ENCODE data around the gene SLC6A17.
A peak's percentile ranks its signal among the peaks of the same experiment; 100 is the strongest.

Gene SLC6A17

DNA sequence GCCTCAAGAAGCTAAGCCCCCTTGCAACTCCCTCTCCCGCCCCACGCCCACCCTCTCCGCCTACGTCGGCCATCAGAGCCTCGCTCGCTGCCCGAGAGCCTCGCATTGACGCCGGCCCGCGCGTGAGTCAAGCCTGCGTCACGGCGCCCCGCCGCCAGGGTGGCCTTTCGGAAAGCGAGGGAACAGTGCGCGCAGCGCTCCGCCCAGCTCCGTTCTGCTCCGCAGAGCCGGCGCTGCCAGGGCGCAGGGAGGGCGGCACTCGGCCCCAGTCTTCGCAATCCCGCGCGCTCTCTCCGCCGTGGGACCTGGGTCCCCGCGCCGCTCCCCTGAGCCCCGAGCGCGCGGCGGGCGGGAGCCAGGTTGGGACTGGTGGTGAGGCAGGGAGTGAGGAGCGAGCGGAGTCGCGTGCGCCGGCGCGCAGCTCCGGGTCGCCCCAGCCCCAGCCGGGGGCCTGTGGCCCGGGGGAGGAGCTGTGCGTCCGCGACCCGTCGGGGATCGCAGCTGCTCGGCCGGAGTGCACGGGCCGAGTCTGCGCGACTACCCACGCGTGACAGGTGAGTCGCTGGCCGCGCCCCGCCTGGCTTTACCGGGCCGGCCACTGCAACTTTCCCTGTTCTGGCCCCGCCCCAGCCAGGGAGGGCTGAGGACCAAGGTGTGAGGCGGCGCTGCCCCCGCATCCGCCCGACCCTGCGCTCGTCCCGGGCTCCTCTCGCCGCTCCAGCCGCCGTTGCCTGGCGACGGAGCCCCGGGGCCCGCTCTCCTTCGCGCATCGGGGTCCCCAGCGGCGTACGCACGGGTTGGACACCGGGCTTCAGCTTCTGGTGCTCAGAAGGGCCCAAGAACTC, at the start of gene SLC6A17:
Gene SLC6A17, plus strand, starts transcription at position 165 of the 845 bp plus-strand sequence. CDS start 16,436 bp downstream, outside the sequence.
- DNase-seq, result peak; percentile 7

DNA sequence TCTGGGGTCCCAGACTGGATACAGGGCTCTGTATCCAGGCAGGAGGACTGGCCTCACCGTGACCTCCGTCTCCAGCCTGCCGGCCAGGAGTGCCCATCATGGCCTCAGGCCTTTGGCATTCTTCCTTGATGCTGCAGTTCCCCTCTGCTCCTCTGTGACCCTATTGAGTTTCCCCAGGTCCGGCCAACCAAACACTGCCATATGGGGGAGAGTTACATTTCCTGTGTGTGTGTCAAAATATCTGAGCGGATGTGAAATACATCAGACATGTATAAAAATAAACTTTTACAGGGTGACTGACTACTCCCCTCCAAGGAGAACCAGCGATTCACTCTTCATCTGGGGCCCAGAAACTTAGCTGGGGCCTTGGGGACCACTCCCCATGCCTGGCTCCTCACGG, 48.2 kb upstream of the SLC6A17 start:
- DNase-seq, result no peak

DNA sequence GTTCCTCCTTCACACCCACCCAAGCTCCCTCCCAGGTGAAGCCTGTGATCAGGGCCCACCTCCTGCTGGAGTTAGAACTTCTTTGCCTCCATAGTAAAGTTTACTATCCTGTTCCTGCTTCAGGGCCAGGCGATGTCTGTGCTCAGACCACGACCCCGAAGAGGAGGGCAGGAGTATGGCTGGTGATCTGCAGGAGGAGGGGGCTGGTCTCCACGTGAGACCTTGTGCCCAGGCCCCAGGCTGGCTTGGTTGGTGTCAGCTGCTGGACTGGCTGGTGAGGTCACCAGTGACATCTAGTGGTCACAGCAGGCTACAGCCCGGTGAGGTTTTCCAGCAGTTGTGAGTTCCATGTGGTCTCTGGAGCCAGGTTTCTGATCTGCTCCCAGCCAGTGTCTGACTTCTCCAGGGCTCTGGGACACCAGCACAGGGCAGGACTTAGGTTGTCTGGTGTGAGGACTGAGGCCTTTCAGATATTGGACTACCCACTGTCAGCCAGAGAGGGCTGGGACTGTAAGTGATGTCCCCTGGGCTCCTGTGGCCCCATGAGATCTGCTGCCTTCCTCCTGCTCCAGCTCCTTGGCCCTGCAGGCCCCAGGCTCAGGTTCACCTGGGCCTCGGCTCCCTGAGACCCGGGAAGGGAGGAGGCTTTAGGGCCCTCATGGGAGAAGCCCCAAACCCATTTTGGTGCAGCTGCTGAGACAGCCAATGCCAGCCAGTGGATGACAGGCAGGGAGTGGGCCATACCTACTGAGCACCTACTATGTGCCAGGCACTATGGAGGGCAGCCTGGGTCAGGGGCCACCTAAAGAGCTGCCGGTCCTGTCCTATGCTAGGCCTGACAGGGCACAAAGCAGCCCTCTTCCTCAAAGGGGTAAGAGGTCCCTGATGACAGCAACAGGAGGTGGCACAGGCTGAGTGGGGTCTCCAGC, 44.0 kb upstream of the SLC6A17 start:
- peak; percentile 55 for DNase-seq

DNA sequence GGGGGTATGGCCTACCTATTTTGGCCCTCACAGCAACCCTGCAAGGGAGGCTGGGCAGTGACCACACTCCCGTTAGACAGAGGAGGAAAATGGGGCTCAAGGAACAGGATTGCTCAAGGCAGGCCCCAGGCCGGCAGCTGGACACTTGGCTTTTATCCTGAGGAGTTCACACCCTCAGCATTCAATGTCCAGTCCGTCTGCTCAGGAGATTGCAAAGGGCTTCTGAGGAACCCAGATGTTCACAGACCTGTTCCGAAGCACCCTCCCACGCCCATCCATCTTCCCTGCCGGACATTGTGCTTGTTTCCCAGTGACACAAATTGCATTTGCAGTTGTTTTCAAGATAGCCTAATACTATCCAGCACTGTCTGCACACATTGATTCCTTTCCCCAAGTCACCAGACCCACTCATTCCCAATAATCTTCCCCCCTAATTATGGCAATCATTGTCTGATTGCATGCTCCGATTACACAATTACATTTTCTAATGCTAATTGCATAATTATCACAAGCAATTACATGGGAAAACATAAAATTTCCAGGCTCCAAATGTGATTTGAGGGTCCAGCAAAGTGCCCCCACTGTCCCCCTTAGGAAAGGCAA, 42.3 kb upstream of the SLC6A17 start:
- DNase-seq, result no peak

DNA sequence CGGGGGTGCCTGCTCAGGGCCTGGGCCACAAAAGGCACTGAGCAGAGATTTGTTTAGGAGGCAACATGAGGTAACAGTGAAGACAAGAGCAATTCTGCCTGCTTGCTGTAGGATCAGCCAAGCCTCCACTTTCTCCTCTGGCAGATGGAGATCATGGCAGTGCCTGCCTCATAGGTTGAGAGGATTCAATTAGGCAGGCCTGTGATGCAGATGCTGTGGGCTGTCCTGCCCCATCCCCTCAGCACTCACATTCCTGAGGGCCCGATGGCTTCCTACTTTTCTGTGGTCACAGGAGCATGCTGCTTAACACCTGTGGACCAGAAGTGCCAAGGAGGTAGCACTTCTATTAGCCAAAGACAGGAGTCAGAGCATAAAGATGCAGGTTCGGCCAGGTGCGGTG, 39.2 kb upstream of the SLC6A17 start:
- DNase-seq, result no peak

DNA sequence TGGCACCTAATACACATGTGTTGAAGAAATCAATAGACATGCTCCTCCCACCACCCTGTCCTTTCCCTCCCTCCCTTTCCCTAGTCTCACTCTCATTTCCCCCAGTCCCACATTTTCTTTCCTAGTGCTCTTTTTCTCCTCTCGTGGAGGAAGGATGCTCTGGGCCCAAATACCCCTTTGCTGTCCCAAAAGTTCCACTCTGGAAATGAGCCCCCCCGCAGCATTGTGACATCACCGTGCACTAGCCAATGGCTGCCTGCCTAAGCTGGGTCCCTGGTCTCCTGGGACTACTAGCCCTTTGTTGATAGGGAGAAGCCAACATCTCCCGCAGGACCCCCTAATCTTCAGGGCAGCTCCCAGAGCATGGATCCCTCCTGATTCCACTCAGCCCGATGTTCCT, 38.2 kb upstream of the SLC6A17 start, which contains the start of gene UBL4B:
Gene UBL4B, plus strand, starts transcription at position 301 of the 400 bp plus-strand sequence. Its CDS starts 92 bp downstream, at position 393.
- no peak for DNase-seq

DNA sequence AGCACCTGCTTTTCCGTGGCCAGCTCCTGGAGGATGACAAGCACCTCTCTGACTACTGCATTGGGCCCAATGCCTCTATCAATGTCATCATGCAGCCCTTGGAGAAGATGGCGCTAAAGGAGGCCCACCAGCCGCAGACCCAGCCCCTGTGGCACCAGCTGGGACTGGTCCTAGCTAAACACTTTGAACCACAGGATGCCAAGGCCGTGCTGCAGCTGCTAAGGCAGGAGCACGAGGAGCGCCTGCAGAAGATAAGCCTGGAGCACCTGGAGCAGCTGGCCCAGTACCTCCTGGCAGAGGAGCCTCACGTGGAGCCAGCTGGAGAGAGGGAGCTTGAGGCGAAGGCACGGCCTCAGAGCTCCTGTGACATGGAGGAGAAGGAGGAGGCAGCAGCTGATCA, 37.6 kb upstream of the SLC6A17 start:
- no peak for DNase-seq

DNA sequence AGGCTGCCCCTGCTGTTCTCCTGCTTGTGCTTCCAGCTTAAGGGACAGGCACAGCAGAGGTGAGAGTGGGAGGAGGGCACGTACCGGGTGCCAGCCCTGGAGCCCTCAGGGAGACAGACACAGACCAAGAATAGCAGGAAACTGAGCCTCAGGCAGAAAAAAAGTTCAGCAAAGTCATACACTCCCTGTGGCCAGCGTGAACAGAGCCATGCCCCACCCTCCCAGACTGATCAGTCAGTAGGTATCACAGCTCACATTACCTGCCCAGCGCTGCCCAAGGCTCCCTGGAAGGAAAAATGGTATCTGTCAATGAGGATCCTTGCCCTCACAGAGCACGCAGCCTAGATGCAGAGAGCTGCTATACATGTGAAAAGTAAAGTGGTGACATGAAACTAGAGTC, 36.7 kb upstream of the SLC6A17 start:
- no peak for DNase-seq

DNA sequence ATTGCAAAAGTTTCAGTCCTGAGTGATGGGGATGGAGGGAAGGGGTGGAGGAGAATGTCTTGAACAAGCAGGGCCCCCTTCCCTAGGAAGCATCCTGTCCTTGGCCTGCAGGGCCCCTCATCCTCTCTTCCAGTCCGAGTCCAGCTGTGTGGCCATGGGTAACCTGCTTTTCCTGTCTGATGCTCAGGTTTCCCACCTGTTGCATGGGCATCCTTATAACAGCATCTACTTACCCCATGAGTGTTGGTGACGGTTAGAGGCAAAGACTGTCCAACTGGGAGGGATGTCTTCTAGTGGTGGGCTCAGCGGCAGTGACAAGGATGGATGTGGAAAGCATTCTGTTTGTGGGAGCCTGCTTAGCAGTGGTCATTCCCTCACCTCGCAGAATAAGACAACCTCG, 36.1 kb upstream of the SLC6A17 start:
- DNase-seq, result no peak

DNA sequence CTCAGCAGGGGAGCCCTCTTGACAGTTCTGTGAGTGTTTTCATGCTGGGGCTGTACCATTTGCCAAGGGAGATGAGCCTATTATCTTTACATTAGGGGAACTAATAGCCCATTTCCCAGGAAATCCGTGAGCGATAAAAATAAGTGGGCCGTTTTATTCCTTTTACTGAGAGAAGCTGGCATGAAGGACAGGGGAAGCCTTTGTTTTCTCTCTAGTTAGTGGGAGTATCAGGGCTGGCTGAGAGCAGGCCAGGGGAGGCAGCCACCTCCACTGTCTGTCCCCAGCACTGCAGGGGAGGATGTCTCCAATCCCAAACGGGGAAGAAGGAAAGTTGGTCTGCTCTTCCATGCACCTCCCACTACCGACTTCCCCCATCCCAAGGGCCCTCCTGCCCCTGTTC, 35.5 kb upstream of the SLC6A17 start:
- DNase-seq, result no peak

DNA sequence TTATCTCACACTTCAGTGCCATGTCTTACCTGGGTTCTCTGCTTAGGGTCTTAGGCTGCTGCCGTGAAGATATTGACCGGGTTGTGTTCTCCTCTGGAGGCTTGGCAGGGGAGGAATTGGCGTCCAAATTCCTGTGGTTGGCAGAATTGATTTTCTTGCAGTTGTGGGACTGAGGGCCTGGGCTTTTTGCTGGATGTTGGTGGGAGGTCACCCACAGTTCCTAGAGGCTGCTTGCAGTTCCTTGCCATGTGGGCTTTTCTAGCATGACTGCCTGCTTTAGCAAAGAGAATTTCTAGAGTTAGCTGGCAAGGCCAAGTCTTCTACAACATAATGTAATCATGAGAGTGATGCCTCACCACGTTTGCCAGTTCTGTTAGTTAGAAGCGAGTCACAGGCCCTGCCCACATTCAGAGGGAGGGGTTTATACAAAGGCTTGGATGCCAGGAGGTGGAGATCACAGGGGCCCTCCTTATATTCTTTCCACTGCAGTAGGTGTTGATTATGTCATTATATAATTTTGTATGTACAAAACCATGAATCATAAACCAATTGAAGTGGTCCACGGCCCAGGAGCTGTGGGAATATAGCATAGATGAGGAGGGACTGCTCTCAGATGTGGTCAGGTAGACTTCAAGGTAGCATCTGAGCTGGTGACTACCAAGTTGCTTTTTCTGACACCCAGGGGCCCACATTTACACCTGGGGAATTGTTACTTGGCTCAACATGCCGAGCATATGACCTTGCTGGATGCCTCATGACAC, 31.5 kb upstream of the SLC6A17 start:
- no peak for DNase-seq

DNA sequence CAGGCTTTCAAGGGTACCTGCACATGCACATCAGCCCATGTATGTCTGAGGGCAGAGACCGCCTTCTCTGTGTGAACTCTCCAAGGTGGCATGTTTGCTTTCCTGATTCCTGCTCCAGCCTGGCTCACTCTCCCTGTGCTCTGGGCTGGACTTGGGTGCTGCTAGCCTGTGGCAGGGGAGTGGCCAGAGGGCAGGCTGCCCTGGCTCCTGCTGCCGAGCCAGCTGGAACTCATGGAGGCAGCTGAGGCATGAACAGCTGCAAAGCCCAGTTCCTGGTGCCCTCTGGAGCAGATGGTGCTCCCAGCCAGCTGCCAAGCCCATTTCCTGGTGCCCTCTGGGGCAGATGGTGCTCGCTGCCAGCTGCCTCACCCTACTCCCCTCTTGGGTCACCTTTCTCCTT, 30.5 kb upstream of the SLC6A17 start:
- DNase-seq, result no peak

DNA sequence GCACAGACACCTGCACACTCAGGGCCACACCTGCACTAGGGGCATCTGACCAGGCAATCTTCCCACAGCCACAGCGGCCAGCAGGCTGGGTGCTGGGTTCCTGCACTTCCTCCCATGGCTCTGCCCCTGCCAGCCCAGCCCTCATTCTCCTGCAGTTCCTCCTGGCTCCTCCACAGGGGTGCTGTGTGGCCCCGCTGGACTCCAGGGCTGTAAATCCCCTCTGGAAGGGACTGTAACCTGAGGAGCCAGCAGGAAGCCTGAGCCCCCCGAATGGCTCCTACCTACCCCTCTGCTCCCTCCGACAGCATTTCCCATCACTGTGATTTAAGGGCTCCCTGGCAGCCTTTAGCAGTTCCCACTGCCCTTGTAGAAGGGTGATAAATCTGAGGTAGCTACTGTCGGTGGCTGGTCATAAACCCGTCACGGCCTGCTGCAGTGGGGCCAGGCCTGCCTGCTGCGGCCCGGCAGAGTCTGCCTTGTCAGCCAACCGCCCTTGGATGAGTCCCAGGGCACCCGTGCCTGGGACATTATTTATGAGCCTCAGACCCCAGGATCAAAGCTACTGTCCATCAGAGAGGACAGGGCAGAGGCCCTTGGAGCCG, 29.2 kb upstream of the SLC6A17 start:
- DNase-seq, result no peak

DNA sequence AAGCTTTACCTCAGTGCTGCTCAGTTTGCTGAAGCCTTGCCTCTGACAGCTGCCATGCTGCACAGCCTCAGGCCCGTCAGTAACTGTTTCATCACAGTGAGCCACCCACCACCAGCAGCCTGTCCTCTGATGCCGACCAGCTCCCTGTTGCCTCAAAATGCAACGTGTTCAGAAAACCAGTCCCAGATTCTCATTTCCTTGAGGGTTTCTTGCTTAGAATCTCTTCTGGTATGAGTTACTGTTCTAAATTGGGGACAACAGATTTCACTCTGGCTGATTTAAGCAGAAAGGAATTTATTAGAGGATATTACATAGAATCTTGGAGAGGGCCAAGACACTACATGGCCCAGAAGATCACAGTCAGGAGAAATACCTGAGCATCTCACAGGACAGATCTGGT, 27.1 kb upstream of the SLC6A17 start:
- DNase-seq, result no peak

DNA sequence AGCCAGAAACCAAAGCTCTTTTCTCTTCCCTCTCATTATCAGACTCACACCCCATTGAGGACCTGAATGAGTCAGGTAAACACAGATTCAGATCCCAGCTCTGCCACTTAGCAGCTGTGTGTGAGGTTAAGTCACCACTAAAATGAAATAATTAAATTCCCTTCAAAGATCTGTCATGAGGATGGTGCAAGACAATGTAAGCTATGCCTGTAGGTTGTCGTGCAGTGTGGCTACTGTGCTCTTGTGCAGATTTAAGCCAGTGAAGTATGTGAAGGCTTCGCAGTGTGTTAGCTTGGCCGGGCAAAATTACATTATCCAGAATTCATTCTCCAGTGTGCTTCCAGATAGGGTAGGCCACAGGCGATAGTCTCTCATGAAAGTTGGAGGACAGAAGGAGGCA, 24.5 kb upstream of the SLC6A17 start:
- no peak for DNase-seq

DNA sequence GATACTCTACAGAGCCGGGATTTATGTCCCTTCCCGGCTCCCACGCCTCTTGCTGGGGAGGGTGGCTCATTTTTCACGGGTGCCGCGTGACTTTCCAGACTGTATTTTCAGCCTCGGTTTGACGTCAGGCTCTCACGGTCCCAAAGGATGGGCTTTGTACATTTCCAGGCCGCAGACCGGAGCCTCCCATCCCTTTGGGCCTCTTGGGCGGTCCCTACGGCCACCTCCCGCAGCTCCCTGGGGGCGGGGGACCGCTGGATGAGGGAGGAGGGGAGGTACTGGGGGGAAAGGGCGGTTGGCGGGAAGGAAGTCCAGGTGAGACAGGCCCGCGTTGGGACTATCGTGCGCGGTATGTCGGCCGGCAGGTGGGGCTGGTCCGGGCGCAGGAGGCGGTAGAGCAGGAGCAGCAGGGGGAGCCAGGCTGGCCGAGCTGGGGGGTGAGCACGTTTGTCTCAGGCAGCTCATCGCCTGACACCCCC, 20.1 kb upstream of the SLC6A17 start:
- peak; percentile 11 for DNase-seq

DNA sequence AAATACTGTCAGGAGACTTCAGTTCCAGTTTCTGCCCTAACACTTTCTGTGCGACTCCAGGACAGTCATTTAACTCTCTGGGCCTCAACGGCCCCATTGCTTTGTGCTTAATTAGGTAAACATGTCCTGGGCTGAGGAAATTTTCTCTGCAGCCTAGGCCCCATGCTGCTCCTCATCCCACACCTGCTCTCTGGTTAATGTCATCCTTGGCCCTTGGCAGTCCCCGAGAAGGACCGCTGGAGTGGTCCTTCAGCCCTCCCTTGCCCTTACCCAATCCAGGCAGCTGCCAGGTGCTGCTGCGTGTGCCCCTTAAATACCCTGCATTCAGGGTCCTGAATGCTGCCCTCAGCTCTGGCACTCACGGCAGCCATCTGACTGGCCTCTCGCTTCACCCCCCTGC, 19.3 kb upstream of the SLC6A17 start:
- no peak for DNase-seq

DNA sequence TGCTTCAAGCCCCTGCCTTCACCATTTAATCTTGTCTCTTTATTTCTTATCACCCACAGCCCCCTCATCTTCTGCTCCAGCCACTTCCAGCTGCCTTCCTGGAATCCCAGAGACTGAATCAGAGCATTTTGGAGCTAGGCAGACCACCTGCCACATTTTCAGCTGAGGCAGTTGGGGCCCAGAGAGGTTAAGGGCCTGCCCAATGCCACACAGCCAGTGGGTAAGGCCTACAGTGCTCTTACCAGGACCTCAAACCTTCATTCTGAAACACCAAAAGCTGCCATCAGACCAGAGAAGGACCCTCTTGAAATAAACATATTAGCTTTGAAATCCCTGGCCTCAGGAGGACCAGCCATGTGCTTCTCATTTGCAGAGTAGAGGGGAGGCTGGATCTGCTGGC, 17.6 kb upstream of the SLC6A17 start:
- DNase-seq, result no peak

DNA sequence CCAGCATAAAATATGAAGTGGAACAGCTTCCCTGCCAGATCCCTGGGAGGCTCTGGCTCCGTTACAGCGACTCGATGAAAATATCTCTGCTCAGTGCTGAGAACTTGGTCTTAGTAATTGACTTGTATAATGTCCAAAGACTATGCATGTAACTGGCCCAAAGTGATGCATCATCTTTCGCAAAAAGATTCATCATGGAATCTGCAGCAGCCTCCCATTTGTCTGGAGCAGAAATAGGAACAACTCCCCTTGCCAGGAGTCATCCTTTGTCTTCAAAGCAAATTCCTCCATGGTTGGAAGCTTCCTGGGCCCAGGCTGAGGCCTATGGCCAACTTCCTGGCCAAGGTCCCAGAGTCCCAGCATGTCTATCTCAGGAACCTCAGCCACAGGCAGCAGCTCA, 16.9 kb upstream of the SLC6A17 start:
- DNase-seq, result no peak

DNA sequence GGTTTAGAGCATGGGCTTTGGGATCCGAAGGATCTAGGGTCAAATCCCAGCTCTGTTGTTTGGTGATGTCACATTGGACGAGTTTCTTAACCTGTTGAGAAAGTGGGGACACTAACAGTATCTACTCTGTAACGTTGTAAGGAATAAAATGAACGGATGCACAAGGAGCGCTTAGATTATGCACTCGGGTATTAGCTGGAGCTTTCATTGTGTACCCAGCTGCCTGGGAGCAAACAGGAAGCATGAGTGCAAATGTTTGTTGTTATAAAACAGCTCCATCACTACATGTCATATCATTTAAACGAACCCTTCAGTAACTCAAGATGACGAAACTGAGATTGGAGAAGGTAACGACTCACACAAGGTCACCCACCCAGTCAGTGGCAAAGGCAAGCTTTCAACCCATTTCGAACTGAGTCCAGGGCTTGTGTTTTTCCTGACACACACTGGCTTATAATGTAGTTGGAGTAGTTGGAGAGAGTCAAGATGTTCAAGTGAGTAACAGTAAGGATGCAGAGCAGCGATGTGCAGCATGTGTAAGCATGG, 16.2 kb upstream of the SLC6A17 start:
- DNase-seq, result no peak

DNA sequence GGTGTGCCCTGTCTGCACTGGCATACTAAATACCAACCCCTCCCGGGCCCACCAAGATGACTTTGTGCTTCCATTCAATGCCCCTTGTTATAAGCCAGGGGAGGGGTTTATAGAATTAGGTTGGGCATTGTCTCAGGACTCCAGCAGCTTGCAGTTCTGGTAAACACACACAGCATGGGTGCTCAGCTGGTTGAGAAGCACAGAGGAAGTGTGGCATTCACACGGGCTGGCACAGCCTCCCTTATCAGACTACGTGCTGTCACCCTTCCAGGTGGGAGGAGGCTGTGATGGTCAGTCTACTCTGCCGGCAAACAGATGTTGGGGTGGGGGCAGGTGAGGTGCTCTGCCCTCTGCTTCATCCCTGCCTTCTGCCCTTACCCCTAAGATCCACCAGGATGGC, 15.0 kb upstream of the SLC6A17 start:
- peak; percentile 23 for DNase-seq

DNA sequence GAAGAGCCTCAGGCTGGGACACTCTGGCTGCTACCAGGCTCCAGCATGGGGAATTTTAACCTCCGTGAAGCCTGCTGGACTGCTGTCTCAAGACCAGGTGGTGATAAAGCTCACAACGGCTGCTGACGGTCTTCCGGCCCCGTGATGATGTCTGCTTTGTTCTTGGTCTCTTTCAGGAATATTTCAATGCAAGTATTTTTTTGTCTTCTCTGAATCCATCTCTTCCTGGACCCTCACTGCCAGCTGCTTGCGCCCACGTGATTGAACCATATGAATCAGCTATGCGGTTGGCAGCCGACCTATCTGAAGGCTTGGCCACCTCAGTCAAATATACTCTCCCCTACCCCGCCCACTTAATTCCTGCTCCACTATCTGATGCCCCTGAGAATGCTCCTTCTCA, 14.6 kb upstream of the SLC6A17 start:
- DNase-seq, result no peak
